GM18858 (cell line): ENCODE measurements around the gene SRMS.
"Not testable (repeated sequence)": the region's sequence is repeated elsewhere in the genome, so short reads cannot be mapped to it uniquely, and the experiment has no call there.

Experiments
- ATAC-seq: cut with Tn5 transposase; IDR thresholded peaks from one replicate; pipeline ENCODE4 v1.9.1; 2021; ENCODE audit not compliant: unreplicated experiment

The SRMS gene

GRCh38 chr20:63525185-63525584 lies 22.4 kb downstream of the SRMS start:
- ATAC-seq = no peak

- ATAC-seq = no peak
These were observed 24.5 kb downstream of the SRMS start for GRCh38 chr20:63522981-63523611.

GRCh38 chr20:63522091-63522868 lies 25.3 kb downstream of the SRMS start:
- no peak for ATAC-seq

GRCh38 chr20:63521602-63522001 lies 25.9 kb downstream of the SRMS start:
- ATAC-seq = no peak

- peak; percentile 26 for ATAC-seq
These were observed 26.5 kb downstream of the SRMS start for GRCh38 chr20:63520934-63521601.

- ATAC-seq = peak; percentile 54
These were observed 27.0 kb downstream of the SRMS start, which contains the start of gene PPDPF for GRCh38 chr20:63520504-63520933. Gene PPDPF, plus strand, starts transcription at chr20:63520765. Its CDS starts 544 bp downstream, at chr20:63521309.

- peak; percentile 32 for ATAC-seq
These were observed 27.7 kb downstream of the SRMS start for GRCh38 chr20:63519668-63520503.

- ATAC-seq = no peak
These were observed 28.4 kb downstream of the SRMS start for GRCh38 chr20:63518946-63519667.

GRCh38 chr20:63518351-63518861 lies 29.1 kb downstream of the SRMS start:
- no peak for ATAC-seq

- ATAC-seq = no peak
These were observed 29.9 kb downstream of the SRMS start for GRCh38 chr20:63517376-63518309.

- not testable (repeated sequence) for ATAC-seq
These were observed 33.0 kb downstream of the SRMS start for GRCh38 chr20:63514520-63514919.

- ATAC-seq = no peak
These were observed 34.3 kb downstream of the SRMS start for GRCh38 chr20:63513207-63513606.

GRCh38 chr20:63509088-63509564 lies 38.4 kb downstream of the SRMS start:
- no peak for ATAC-seq

GRCh38 chr20:63508072-63508768 lies 39.3 kb downstream of the SRMS start:
- no peak for ATAC-seq

- no peak for ATAC-seq
These were observed 40.3 kb downstream of the SRMS start for GRCh38 chr20:63507083-63507743.

GRCh38 chr20:63505723-63506122 lies 41.8 kb downstream of the SRMS start:
- ATAC-seq = no peak

GRCh38 chr20:63505281-63505680 lies 42.3 kb downstream of the SRMS start:
- ATAC-seq = no peak

GRCh38 chr20:63504642-63505041 lies 42.9 kb downstream of the SRMS start:
- no peak for ATAC-seq
